GM12873 (cell line): ENCODE measurements around the gene KBTBD4.

Experiments used
- CTCF ChIP-seq: IDR thresholded peaks from 2 replicates; pipeline ENCODE4 v1.5.1; 2012; ENCODE audit warnings: low read depth, mild to moderate bottlenecking, moderate library complexity, low read length, control low read depth; ENCODE audit not compliant: insufficient read depth; ENCODE audit errors: missing control alignments

Gene KBTBD4

DNA sequence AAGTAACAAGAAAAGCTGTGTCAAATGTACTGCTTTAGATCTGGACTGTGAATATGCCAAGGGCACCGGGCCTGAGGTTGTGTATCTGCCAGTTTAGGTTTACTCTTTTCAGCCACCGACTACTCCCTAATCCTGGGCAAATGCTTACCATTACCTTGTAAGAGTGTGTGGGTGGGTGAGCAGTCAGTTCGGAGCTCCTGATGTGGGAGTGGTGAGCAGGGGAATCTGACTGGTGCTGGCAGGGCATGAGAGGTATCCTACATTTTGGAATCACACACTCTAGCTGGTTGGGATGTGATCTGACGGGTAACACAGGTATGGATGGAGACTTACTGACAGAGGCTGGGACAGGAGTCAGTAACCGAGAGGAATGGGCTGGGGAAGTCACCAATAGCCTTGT lies 5.1 kb upstream of the KBTBD4 start:
- TF ChIP-seq CTCF = no peak

- TF ChIP-seq CTCF = no peak
Observed at GRCh38 chr11:47577460-47578041, 1.2 kb downstream of the KBTBD4 start.

GRCh38 chr11:47573321-47573720 lies 5.4 kb downstream of the KBTBD4 start:
- no peak for TF ChIP-seq CTCF

DNA sequence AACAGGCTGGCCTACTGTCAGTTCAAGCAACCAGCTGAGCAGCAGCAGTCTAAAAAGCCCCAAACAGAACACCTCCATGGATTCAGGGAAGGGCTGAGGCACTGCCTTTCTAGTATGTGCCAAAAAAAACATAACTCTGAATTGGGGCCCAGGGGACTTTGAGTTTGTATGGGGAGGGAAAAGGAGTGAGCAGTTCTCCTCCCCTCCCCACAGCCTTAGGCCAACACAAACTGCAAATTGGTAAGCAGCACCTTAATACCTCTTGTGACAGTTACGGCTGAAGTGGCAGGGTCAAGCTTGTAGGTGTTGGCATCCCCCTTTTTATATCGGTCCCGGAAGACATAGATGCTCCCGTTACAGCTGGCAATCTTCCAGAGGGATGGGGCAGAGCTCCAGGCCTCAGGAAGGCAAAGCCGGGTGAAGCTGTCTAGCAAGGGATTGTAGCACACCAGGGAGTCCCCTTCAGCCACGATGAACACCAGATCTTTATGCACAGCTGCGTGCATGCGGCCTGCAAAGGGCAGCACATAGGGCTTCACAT lies 6.0 kb downstream of the KBTBD4 start:
- no peak for TF ChIP-seq CTCF

DNA sequence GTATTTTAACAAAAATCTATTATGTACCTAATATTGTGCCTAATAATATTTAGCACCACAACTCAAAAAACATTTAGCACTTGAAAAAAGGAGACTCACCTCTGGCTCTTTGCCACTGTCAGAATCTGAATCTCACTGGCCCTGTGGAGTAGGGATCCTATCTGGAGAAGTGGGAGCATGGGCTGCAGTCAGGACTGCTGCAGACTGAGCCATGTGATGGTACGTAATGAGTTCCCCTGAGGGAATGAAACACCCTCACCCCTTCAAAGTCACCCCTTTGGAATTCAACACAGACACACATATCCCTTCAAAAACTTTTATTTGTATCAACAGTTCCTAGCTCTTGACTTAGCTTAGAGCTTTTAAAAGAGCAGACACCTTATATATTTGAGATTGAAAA lies 6.9 kb downstream of the KBTBD4 start:
- no peak for TF ChIP-seq CTCF

- TF ChIP-seq CTCF = no peak
Observed at GRCh38 chr11:47571357-47571729, 7.4 kb downstream of the KBTBD4 start.

DNA sequence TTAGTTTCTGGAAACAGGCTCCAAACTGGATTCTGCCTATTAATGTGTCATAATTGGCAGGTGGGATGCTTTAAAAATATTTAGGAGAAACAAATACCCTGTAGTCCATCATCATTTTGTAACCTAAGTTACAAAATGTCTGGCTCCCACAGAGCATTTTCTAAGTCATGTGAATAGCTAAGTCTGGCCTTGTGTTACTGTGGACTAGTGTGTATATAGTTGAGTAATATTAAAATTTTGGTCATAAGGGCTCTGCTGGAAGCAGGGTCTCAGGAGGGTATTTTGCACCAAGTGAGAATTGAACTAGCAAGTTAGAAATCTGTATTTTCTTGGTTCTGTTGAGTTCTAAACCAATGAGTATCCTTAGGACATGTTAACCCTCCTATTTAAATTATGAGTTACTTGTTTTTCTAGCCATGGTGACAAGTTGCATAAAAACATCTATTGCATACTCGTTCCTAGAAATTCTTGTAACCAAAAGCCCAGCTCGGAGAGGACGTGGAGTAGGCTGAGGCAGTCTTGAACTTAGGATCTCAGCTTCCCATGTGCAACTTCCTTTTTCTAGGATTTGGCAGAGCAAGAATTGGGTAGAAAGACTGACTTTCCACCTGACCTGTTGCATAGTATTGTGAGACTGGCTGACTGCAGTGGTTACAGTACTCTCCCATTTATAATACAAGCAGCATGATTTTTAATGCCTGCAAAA lies 8.0 kb downstream of the KBTBD4 start:
- no peak for TF ChIP-seq CTCF
